Fibroblast of gingiva (primary cell): Measurements from ENCODE around the gene EBP.
"Not testable (repeated sequence)": the region's sequence is repeated elsewhere in the genome, so short reads cannot be mapped to it uniquely, and the experiment has no call there.

Experiments
- DNase-seq: peaks from one replicate; pipeline ENCODE4 v3.0.0-alpha.2; 2011; ENCODE audit warnings: low read depth

The EBP gene

GRCh38 chrX:48525853-48526252 lies 4.2 kb downstream of the EBP start:
- peak; percentile 4 for DNase-seq

- DNase-seq = no peak
Measured at GRCh38 chrX:48530736-48531135, 9.1 kb downstream of the EBP start.

GRCh38 chrX:48531358-48531959 lies 9.9 kb downstream of the EBP start:
- DNase-seq = peak; percentile 71

GRCh38 chrX:48532161-48532560 lies 10.6 kb downstream of the EBP start:
- DNase-seq = no peak

GRCh38 chrX:48533165-48533564 lies 11.6 kb downstream of the EBP start:
- DNase-seq = no peak

- no peak for DNase-seq
Measured at GRCh38 chrX:48538641-48539344, 17.2 kb downstream of the EBP start.

- DNase-seq = peak; percentile 95
Measured at GRCh38 chrX:48539345-48540027, 17.9 kb downstream of the EBP start, which contains the start of gene TBC1D25. Gene TBC1D25 (plus strand): TSS chrX:48539714. CDS start chrX:48539798, 84 bp downstream.

- peak; percentile 2 for DNase-seq
Measured at GRCh38 chrX:48540028-48540375, 18.4 kb downstream of the EBP start.

GRCh38 chrX:48540480-48540879 lies 18.9 kb downstream of the EBP start:
- DNase-seq = no peak

- DNase-seq = no peak
Measured at GRCh38 chrX:48541140-48541814, 19.7 kb downstream of the EBP start.

GRCh38 chrX:48548871-48549270 lies 27.3 kb downstream of the EBP start:
- no peak for DNase-seq

- DNase-seq = not testable (repeated sequence)
Measured at GRCh38 chrX:48555731-48556325, 34.2 kb downstream of the EBP start.

- DNase-seq = peak; percentile 62
Measured at GRCh38 chrX:48558271-48558670, 36.7 kb downstream of the EBP start.

- DNase-seq = no peak
Measured at GRCh38 chrX:48559636-48560035, 38.0 kb downstream of the EBP start.

GRCh38 chrX:48560056-48560455 lies 38.4 kb downstream of the EBP start:
- no peak for DNase-seq

GRCh38 chrX:48560681-48561080 lies 39.1 kb downstream of the EBP start:
- DNase-seq = no peak

GRCh38 chrX:48569958-48570357 lies 48.4 kb downstream of the EBP start:
- no peak for DNase-seq

- no peak for DNase-seq
Measured at GRCh38 chrX:48573690-48574269, 52.2 kb downstream of the EBP start.

- DNase-seq = peak; percentile 94
Measured at GRCh38 chrX:48574270-48575266, 53.0 kb downstream of the EBP start, which contains the start of gene RBM3. Gene RBM3 (plus strand): TSS chrX:48574484. CDS start chrX:48575181, 697 bp downstream.

GRCh38 chrX:48575642-48576041 lies 54.0 kb downstream of the EBP start:
- DNase-seq = no peak

GRCh38 chrX:48576108-48576507 lies 54.5 kb downstream of the EBP start:
- DNase-seq = no peak
